HG02938 (cell line): ENCODE data around the gene EDRF1.

ENCODE experiments used
- ATAC-seq: cut with Tn5 transposase; IDR thresholded peaks from one replicate; pipeline ENCODE4 v1.9.1; 2021; ENCODE audit warnings: mild to moderate bottlenecking, moderate library complexity; ENCODE audit not compliant: unreplicated experiment

Gene EDRF1

GRCh38 chr10:125785791-125786190 is 66.3 kb downstream of the EDRF1 start:
- ATAC-seq: no peak

DNA sequence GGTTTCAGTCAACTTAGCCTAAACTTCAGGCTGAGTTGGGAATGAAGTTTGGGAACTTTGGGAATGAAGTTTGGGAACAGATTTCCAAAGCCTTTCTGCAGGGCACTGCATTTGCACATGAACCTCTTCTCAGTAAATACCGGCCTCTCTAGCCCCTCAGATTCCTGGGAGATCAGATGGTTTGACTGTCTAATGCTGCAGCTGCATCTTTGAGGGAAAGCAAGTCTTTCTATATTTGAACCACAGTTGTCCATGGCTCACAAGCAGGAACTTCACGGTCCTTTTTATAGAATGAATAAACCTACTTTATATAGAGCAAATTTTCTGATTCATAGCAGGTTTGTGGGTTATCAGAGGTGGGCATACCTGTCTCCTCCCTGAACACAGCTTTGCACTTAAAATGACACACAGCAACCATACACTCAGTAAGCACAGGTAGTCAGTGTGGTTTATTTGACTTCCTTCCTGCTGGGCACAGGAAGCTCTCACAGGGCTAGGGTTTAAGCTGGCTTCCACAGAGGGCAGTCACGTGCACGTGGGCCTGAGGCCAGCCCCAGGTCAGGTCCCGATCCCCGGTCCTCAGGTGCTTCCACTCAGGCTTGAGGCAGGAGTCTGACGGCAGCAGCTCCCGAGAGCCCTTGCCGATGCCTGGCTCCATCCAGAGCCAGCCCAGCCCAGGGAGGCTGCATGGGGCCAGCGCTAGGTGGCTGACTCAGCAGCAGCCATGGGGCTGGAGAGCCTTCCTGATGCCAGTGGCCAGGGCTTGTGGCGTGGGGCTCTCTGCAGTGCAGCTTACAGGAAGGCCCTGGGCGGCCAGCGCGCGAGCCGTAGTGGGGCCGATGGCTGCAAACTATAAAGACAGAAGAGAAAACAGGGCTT is 68.9 kb downstream of the EDRF1 start:
- ATAC-seq: no peak

- no peak for ATAC-seq
These were observed 73.1 kb downstream of the EDRF1 start for GRCh38 chr10:125792342-125793300.

GRCh38 chr10:125795128-125795527 is 75.6 kb downstream of the EDRF1 start:
- no peak for ATAC-seq

DNA sequence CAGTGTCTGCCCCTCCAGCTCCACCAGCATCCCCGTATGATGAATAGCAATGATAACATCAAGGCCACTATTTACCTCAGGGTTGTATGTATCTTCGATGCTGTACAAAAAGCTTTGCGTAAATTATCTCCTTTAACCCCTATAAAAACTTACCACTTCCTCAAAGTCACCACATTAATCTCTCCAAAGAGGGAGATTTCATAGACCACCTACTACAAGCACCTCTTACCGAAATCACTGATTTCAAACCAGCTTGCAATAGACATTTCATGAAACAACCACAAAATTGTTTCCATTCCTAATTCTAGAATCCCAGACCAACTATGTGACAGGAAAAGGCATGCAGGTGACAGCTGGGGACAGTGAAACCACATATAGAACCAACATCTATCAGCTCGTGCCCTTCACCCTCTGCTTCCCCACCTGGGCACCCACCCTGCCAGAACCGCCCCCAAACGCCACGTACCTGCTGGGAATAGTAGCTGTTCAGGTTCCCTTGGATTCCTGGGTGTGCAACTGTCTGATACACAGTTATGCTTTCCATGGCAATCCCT is 76.2 kb downstream of the EDRF1 start:
- no peak for ATAC-seq

- ATAC-seq: no peak
These were observed 77.9 kb downstream of the EDRF1 start for GRCh38 chr10:125797424-125797823.

DNA sequence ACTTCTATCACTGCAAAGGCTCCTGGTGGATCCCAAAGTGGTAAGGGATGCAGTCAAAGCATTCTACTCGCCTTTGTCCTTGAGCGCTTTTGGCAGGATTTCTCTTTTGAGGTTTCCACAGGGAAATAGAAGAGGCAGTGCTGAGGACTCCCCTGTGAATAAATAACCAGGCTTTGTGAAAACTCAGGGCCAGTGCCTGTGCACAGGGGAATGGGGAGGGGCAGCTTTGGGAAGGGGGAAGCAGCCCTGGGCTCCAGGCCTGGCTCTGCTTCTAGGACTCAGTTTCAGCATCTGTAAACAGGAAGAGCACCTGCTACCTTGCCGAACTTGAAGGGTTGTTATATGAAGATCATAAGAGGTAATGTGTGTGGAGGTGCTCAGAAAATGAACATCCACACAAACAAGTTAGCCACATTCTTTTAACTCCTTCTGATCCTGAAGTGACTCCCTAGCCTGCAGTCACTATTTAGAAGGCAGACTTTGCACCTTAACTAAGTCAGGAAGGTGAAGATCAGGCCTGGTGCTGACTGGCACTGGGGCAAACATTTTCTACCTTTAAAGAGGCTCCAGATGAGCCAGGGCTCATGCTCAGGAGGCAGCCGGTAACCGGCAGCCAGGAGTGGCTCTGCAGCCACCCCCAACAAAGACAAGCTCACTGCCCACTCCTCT is 78.6 kb downstream of the EDRF1 start:
- ATAC-seq: no peak

- ATAC-seq: no peak
These were observed 80.1 kb downstream of the EDRF1 start for GRCh38 chr10:125799451-125800182.

- ATAC-seq: no peak
These were observed 82.1 kb downstream of the EDRF1 start for GRCh38 chr10:125801574-125801973.

GRCh38 chr10:125802131-125802530 is 82.6 kb downstream of the EDRF1 start:
- ATAC-seq: no peak

- no peak for ATAC-seq
These were observed 83.2 kb downstream of the EDRF1 start for GRCh38 chr10:125802739-125803138.

DNA sequence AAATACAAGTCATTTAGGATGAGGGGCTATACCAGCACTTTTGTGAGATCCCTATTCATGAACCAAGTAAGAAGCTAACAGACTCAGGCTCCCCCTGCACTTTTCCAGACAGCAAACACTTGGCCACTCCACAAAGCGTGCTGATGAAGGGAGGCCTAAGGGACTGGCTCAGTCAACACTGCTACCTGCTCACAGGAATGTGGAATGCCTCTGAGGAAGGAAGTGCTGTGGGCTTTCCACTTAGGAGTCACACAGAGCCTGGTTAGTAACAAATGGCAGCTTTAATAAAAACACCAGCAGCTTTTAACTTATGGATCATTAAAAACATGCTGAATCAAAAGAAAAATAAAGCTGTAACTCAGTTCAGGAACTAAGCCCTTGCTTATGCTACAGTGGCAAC is 88.5 kb downstream of the EDRF1 start:
- ATAC-seq: no peak

DNA sequence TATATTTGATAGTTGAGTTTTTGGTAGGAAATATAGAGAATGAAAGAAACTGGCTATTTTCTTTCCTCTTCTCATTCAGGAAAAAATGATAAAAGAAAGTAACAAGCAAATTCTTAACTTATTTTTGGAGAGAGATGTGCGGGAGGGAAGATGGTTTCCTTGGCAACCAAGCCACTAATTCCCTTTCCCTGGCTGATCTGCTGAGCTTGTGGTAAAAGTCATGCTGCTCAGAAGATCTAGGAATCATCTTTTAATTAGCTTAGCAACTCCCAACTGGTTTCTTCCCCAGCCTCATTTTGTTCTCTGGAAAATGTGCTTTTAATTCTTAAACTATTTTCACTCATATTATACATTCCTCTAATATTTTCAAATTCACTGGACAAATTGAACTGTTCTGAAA is 91.7 kb downstream of the EDRF1 start:
- no peak for ATAC-seq

DNA sequence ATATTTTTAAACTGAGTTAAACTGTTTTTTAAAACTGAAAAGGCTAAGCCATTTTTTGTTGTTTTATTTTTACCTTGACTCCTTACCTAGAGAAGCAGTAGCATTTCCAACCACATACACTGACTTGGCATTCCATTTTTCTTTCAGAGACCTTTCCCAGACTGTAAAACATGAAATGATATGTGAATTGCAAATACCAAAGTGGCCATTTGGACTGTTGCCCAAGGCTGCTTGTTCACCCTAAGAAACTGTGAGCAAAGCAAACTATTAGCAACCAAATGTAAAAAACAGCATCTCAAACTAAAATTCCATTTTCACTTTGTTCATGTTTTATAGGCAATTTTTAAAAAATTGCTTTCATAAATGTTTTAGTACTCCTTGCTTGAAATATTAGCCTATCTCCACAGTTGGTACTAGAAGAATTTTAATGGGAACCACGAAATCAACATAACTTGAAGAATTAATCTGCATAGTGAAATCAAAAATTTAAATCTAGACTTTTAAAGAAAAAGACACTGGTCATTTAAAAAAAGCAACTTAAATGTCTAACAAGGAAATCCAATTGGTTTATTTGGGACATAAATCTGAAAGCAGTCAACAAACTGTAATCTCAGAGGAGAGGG is 92.7 kb downstream of the EDRF1 start:
- ATAC-seq: no peak
